ENCODE measurements around the gene KLHL30.

The KLHL30 gene

GRCh38 chr2:238122287-238123217, 15.9 kb upstream of the KLHL30 start:
- no peak for TF ChIP-seq CTCF (IDR thresholded peaks at IDR 0.05; ENCODE audit: low read depth, low read length, missing control alignments)
- no peak for DNase-seq
- Histone ChIP-seq H3K4me3 (ENCODE audit: low read depth, low read length) (no peak overlapping the region), H3K27ac (no peak overlapping the region), H3K27me3 (replicated peaks) (peaks cover 6% of the 10 kb centered on the region), H3K36me3 (replicated peaks) (no peaks in the 10 kb centered on the region)
- in situ Hi-C loops (cut with HindIII; ENCODE audit: low pct_ligation_motif_present, low sequenced_read_pairs) = no loop called here

DNA sequence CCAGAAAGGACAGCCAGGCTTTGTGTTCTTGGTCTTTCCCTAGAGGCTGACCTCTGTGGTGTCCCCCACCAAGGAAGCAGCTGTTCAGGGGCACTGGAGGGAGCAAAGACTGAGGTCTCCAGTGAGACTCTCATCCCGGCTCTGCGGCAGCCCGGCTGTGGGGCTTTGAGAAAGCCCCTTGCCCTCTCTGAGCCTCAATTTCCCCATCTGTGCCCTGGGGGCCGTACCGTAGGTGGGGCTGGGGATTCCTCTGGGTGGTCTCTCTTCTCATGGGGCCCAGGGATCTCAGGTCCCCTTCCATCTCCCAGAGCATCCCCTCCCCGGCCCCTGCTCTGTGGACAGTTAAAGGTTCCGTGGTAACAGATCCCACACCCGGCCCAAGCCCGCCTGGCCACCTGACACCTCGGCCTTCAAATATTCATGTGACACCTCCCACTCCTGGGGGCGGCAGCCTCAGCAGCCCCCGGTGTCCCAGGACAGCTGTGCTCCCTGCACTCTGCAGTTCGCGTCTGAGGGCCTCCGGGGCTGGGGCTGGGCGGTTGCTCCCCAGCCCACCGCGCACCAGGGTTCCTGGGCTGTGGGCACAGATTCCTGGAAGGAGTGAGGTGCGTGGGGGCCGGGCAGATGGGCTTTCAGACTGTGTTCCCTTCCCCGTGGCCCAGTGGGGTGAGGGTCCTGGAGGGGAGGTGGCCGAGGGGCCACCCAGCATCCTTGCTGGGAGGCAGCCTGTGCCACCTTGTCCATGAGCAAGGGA, 15.1 kb upstream of the KLHL30 start:
- Histone ChIP-seq H3K36me3 (replicated peaks) (no peaks in the 10 kb centered on the region), H3K27me3 (replicated peaks) (peaks cover 2% of the 10 kb centered on the region), H3K27ac (no peak overlapping the region), H3K4me3 (ENCODE audit: low read depth, low read length) (no peak overlapping the region)
- no peak for DNase-seq
- no peak for TF ChIP-seq CTCF (IDR thresholded peaks at IDR 0.05; ENCODE audit: low read depth, low read length, missing control alignments)
- in situ Hi-C loops (cut with HindIII; ENCODE audit: low pct_ligation_motif_present, low sequenced_read_pairs) = no loop called here

DNA sequence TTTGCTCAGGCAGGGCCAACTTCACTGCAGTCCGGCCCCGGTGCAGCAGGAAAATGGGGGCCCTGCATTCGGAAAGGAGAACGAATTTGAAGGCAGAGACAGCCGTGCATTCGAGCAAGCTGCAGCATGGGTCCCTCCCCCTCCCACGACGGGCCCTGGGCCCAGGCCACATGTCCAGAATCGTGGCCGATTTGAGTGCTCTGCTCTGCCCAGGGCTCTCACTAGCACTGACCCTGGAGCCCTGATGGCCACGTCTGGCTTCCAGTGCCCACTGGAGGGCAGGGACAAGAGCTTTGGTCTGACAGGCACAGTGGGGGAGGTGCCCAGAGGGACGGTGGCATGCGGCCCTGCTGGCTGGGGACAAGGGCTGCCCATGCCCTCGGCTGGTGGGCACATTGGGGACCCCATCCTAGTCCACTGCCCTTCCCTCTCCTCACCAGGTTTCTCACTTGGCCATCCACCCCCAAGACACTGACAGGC, 14.4 kb upstream of the KLHL30 start:
- Histone ChIP-seq H3K27me3 (replicated peaks) (peaks cover 2% of the 10 kb centered on the region), H3K27ac (no peak overlapping the region), H3K4me3 (ENCODE audit: low read depth, low read length) (no peak overlapping the region), H3K36me3 (replicated peaks) (no peaks in the 10 kb centered on the region)
- no peak for TF ChIP-seq CTCF (IDR thresholded peaks at IDR 0.05; ENCODE audit: low read depth, low read length, missing control alignments)
- in situ Hi-C loops (cut with HindIII; ENCODE audit: low pct_ligation_motif_present, low sequenced_read_pairs) = no loop called here
- no peak for DNase-seq

DNA sequence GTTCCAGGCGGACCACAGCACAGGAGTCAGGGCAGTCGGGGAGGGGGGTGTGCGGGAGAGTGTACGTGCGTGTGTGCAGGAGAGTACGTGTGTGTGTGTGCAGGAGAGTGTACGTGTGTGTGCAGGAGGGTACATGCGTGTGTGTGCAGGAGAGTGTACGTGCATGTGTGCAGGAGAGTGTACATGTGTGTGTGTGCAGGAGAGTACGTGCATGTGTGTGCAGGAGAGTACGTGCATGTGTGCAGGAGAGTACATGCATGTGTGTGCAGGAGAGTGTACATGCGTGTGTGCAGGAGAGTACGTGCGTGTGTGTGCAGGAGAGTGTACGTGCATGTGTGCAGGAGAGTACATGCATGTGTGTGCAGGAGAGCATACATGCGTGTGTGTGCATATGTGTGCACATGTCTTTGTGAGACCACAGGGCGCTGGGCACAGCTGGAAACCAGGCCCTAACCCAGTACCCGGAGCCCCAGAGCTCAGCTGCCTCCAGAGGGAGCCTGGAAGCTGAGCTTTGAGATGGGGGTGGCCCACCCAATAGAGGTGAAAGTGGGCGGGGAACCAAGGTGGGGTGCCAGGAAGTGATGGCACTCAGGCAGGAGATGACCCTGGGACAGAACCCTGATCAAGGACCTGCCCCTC, 13.9 kb upstream of the KLHL30 start:
- TF ChIP-seq CTCF (IDR thresholded peaks at IDR 0.05; ENCODE audit: low read depth, low read length, missing control alignments) = no peak
- in situ Hi-C loops (cut with HindIII; ENCODE audit: low pct_ligation_motif_present, low sequenced_read_pairs) = no loop called here
- H3K27me3 ChIP-seq (replicated peaks) = peaks cover 2% of the 10 kb centered on the region
- no peak overlapping the region for H3K4me3 ChIP-seq (ENCODE audit: low read depth, low read length)
- no peak overlapping the region for H3K27ac ChIP-seq
- H3K36me3 ChIP-seq (replicated peaks) = no peaks in the 10 kb centered on the region
- DNase-seq = no peak

DNA sequence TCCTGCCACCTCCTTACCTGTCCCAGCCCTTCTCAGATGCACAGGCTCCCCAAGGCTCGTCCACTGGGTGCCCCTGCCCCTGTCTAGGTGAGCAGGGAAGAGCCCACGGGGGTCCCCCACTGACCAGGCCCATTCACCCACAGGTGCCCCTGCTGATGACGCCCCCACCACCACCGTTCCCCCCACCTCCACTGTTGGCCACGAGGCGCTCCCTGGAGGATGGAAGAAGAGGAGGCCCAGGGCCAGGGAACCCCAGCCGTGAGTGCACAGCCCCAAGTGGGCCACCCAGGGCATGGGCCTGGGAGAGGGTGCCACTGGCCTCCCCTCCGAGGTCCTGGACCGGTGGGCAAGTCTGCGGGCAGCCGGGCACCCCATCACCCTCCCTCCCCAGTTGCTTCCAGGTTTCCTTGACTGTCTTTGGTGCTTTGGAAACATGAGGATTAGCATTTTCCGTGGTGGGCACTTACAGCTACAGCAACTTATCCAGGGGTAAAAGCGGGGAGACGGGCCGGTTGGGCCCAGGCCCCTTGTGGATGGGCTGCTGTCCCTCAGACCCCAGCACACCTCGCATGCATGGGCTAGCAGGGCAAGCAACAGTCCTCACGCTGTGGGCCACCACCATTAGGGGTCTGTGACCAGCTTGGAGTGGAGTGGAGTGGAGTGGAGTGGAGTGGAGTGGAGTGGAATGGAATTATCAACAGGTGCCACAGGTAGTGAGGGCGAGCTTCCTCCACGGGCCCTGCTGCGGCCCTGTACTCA, 13.2 kb upstream of the KLHL30 start:
- H3K4me3 ChIP-seq (ENCODE audit: low read depth, low read length) = no peak overlapping the region
- in situ Hi-C loops (cut with HindIII; ENCODE audit: low pct_ligation_motif_present, low sequenced_read_pairs) = no loop called here
- TF ChIP-seq CTCF (IDR thresholded peaks at IDR 0.05; ENCODE audit: low read depth, low read length, missing control alignments) = no peak
- DNase-seq = no peak
- no peak overlapping the region for H3K27ac ChIP-seq
- no peaks in the 10 kb centered on the region for H3K36me3 ChIP-seq (replicated peaks)
- no peaks in the 10 kb centered on the region for H3K27me3 ChIP-seq (replicated peaks)

All from brain microvascular endothelial cell (primary cell).